NCI-H446 (cell line): ENCODE data around the gene CDRT15L2.
"Not testable (repeated sequence)": the region's sequence is repeated elsewhere in the genome, so short reads cannot be mapped to it uniquely, and the experiment has no call there.

ENCODE experiments used
- DNase-seq, 2 experiments: peaks; one replicate each; lab custom pipeline; 2025; lab: John Stamatoyannopoulos, UW

The CDRT15L2 gene

DNA sequence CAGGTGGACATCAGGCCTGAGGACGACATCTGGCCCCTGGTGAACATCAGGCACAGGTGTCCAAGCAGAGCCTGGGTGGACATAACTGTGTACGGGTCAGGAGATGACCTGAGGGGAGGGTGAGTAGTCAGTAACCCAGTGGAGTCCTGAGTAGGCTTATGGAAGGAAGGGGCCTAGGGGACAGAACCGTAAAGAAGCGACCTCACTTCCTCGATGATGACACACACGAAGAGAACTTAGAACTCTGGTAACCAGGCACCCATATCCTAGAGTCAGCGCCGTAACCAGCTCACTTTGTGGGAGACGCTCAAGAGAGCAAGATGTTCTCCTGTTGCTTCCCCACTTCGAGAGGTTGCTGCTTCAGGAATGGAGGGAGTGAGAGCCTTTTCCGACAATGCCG is at the start of gene CDRT15L2:
CDRT15L2 (plus strand) TSS at position 301 of the 400 bp plus-strand sequence; CDS start at position 321, 20 bp downstream.
- not testable (repeated sequence) for DNase-seq

DNA sequence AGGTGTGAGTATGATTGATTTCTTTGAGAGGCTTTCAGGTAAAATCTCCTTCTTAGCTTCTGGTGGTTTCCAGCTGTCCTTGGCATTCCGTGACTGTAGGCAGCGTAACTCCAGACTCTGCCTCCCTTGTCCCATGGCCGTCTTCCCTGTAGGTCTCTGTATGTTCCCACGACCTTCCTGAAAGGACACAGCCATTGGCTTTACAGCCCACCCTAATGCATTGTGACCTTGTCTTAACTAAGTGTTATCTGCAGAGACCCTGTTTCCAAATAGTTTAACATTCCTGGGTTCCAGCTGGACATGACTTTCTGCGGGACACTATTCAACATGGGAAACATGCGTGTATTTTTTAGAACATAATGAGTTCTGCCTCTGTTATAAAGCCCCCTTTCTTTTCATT is 49.4 kb upstream of the CDRT15L2 start:
- DNase-seq = not testable (repeated sequence)

DNA sequence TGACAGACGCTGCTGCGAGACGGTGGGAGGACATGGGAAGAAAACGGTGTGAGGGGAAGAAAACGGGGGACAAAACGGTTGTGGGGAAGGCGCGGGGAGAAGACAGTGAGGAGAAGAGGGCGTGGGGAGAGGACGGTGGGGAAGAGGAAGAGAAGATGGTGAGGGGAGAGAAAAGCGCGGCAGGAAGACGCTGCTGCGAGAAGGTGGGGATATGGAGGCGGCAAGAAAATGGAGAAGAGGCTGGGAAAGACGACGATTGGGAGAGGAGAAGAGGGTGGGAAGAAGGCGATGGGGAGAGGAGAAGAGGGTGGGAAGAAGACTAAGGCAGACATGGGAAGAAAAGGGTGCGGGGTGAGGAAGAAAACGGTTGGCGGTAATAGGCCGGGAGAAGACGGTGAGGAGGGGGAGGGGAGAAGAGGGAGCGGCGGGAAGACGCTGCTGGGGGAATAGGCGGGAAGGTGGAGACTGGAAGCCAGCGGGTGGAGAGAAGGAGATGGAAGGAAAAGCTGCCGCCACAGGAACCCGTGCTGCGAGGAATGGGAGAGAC is 46.9 kb upstream of the CDRT15L2 start:
- not testable (repeated sequence) for DNase-seq

DNA sequence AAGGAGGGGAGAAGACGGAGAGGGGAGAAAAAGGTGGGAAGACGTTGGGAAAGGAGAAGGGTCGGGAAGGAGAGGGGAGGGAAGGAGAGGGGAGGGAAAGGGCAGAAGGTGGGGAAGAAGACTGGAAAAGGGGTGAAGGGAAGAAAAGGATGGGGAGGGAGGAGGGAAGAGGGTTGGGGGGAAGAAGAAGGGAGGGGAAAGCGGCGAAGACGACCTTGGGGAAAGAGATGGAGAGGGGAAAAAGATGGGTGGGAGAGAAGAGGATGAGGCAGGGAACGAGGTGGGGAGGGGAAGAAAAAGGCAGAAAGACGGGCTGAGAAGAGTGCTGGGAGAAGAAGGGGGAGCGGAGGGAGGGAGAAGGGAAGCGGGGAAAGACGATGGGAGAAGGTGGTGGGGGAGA is 46.3 kb upstream of the CDRT15L2 start:
- DNase-seq = not testable (repeated sequence)

DNA sequence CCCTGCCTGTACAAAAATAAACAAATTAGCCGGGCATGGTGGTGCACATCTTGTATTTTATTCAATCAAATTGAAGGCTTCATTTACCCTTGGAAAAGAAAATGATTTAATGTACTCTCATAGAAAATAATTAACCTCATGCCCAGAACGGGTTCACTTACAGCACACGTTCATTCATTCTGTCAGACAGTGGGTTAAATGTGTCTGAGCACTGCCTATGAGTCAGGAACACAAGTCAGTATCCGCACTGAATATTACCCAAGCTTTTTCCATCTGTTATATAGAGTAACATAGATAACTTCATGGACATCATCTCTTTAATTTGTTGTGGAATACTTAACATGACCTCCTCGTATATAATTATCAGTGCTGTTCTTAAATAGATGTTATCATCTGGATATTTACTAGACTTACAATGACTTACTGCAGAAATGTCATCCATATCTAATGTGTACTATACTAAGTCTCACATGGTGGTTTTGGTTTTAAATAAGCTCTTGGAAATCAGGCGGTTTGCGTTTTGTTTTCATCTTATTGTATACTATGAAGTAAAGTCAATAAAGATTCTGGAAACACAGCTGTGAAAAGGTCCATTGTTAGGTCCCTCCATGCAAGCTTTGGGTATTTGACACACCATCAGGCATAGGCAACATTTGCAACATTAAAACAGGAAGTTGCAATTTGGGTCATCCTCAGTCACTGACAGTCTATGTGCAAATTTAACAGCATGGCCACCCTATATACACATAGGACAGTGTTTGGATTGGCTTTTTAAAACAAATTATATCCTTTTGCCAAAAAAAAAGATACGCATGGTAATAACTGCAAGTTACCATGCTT is 44.6 kb upstream of the CDRT15L2 start:
- not testable (repeated sequence) for DNase-seq

DNA sequence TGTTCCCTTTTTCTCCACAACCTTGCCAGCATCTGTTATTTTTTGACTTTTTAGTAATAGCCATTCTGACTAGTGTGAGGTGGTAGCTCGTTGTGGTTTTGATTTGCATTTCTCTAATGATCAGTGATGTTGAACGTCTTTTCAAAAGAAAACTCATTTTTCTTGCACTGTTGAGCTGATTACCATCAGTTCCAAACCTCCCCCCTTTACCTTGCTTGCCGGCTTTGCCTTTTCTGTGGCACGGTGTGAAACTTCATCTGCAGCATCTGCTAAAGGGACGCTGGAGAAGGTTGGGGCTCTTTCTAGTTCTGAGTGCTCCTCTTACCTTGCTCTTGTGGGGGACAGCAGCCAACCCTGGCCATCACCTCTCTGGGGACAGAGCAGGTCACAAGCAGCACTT is 39.1 kb upstream of the CDRT15L2 start:
- DNase-seq = not testable (repeated sequence)

DNA sequence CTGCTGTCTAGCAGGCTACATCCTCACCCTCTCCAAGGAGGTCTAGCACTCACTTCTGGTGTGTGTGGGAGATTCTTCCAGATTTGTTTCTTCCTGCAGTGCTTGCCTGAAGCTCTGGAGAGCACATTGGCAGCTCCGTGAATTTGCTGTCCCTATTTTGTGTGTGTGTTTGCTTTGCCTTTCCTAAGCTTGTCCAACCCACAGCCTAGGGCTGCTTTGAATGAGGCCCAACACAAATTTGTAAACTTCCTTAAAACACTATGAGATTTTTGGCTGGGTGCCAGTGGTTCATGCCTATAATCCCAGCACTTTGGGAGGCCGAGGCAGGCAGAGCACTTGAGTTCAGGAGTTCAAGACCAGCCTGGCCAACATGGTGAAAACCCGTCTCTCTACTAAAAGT is 38.7 kb upstream of the CDRT15L2 start:
- DNase-seq = not testable (repeated sequence)

DNA sequence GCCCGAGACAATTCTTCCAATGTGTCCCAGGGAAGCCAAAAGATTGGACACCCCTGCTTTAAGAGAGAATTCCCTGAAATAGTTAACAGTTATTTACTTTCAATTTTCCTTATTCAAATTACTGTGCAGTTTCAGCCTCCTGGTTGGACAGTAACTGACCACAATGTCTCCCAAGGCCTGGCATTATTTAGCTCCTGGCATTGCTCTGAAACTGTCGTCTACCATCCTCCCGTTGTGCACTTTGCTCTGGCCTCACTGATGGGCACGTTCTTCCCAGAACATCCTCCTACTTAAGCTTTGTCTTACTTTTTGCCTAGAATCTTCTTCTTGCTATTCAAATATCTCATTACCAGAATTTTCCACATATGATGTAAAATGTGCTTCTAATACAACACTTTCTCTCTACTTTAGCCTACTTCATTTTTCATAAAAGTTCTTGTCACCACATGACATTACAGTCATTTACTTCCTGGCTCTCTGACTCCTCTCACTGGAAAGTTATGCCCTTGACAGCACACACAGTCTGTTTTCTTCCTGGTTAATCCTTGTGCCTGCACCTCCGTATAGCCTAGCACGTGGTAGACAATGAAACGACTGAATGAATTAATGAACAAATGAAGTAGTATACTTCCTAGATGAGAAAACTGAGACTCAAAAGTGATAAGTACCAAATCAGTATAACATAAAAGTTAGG is 37.5 kb upstream of the CDRT15L2 start:
- DNase-seq = not testable (repeated sequence)

DNA sequence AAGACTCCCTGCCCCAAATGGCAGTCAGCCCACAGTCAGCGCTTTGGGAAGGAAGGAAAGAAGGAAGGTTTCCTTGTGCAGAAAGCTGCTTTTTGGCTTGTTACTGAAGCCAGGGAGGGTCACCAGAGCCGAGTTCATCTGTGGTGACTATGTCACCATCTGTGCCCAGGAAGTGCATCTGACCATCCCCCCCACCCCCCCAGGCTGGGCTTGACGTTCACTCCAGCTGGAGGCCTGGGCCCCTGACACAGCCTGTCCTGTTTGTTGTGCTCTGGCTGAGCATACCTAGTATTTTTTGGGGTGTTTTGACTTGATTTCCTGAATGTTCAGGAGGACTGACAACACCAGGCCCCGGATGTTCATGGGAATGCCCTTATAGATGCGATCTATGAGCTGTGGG is 31.6 kb upstream of the CDRT15L2 start:
- peak in 1 of 2 experiments; percentile 55 for DNase-seq

DNA sequence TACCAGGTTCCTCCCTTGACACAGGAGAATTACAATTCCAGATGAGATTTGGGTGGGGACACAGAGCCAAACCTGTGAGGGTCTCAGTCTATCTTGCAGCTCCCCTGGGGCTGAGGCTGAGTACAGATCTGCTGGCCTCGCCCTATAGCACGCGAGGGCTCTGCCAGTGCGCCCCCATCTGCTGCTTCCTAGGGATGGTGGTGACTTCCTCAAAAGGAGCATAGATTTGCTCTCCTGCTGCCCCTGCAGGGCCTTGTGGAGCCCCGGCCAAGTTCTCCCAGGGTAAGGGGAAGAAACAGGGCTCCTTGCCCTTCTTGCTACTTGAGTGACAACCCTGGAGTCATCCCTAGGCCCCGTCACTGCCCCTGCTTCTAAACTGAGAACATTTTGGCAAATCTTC is 26.6 kb upstream of the CDRT15L2 start:
- DNase-seq = not testable (repeated sequence)

DNA sequence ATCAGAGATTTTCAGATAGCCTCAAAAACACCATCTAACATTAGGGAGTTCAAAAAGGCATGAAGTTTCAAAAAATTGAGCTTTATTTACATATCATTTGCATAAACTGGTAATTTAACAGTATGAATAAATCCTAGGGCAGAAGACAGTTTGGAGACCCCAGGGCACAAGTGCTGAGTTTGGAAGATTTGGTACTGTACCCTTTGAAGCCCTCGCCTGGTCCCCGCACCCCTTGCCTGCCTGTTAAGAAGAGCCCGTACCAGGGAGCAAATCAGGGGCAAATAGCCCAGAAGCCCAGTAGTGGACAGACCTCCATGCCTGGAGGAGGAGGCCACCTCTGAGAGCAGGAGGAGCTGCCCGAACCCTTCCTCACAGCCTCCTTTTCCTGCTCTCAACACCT is 24.8 kb upstream of the CDRT15L2 start:
- not testable (repeated sequence) for DNase-seq

DNA sequence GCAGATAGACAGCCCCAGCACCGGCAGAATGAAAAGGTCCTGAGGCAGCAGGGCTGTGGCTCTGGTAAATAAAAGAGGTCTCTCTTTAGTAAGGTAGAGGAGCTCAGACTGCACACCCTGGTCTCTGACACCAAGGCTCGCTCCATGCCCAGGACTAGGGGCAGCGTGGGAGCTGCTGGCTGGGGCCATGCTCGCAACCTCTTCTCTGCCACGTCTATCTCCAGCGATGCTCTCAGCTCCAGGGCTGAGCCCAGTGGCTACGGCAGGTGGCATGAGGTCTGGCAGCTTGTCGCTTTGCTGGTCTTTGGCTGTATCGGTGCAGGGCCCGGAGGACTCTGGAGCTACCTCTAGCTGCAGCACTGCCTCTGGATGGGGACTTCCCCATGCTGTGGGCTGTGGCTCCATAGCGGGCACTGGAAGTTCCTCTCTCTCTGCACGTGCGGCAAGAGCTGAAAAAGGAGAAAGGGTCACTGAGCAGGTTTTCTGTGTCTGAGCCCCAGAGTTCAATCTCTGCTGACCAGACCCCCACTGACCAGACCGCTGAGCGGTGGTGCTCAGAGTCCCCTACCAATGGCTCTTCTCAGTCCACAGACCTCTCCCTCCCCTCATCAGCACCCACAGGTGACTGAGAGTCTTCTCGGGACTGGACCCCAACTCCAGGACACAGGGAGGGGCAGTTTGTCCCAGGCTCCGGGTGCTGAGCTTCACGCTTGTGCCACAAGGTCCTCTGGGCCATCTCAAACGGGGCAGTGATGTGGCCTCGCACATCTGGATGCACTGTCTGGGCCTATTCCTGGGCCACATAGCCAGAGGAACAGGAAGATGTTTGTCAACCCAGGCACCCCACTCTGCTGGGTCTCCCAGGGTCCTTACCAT is 24.2 kb upstream of the CDRT15L2 start:
- DNase-seq = not testable (repeated sequence)

DNA sequence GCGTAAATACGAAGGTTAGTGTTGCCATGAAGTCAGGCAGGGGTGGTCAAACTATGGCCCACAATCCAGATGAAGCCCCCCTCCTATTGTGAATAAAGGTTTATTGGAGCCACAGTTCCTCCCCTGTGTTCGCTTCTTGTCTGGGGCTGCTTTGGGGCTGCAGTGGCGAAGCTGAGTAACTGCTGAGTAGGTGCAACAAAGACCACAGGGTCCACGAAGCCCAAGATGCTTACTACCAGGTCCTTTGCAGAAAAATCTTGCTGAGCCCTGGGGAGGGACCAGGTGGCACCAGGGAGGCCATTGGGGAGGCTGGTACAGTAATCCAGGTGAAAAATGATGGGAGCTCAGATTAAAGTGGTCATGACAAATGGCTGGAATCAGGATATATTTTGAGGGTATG is 21.4 kb upstream of the CDRT15L2 start:
- not testable (repeated sequence) for DNase-seq

DNA sequence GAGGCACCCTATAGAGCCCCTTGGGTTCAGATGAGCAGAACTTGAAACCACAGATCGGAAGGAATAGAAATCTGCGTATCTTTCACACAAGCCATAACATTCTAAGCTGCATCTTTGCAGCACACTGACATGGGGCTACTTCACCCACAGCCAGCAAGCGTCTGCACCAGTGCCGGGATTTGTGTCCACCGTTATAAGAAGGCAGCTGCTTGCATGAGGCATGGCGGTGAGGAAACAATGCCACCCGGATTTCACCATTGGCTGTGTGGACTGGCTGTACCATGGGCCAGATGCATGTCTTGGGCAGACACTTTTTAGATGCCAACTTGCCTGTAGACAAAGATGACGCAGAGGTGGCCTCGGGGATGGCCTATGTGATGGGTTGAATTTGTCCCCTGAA is 20.5 kb upstream of the CDRT15L2 start:
- DNase-seq = not testable (repeated sequence)

DNA sequence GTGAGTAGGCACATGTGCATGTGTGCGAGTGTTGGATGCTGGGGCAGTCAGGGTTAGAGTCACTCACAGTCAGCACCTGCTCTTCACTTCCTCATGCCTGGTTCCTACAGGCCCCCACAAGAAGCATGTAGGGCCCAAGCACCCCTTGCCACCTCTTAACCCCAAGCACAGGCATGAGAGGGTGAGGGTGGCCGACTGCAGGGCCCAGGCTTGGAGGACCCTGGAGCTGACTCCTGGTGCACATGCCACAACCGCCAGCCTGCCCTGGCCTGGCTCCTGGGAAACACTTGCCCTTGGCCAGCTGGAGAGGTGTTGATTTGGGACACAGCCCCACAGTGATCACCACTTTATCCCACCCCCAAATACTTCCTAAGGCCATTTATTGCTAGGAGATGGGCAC is 16.9 kb upstream of the CDRT15L2 start:
- no peak for DNase-seq

DNA sequence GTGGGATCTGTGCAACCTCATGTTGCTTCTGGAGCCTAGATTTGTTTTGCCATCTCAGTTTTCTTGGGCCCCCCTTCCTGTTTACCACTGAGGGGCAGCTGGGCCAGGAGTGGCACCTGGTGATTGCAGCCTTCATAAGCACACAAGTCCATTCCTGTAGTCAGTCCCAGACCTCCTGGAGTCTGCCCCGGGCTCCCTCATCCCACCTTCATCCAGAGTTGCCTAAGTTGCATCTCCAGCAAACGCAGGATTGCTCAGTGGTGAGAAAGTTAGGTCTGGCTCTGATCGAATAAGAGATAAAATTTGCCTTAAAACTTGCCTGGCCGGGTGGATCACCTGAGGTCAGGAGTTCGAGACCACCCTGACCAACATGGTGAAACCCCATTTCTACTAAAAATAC is 14.3 kb upstream of the CDRT15L2 start:
- DNase-seq = not testable (repeated sequence)

DNA sequence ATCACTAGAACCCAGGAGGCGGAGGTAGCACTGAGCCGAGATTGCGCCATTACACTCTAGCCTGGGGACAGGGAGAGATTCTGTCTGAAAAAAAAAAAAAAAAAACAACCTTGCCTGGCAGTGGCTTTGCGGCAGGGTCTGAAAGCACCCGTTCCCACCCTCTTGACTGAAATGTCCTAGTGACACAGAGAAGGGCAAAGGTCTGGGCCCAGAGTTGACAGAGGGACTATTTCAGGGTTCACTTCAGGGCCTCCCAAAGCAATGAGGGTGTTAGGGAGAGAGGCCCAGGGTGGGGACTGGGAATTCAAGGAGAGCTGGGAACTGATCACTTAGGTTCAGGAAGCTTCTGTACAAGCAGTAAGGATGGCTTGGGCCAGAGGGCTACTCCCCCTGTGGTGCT is 13.8 kb upstream of the CDRT15L2 start:
- DNase-seq = no peak

DNA sequence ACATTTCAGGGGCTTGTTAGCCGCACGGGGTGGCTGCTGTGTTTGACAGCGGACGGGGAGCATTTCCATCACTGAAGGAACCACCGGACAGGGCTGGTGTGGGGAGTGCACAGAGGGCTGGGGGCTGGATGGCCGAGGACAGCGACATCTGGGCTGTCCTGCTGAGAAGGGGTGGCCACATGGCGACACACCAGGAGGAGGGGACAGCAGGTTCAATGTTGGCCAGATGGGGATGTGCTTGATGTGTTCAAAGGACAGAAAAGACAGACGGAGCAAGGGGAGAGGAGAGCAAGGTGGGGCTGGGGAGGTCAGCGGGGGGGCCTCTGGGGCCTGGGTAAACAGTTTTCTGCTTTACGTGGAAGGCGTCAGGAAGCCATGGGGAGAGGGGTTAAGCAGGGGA is 12.8 kb upstream of the CDRT15L2 start:
- DNase-seq = not testable (repeated sequence)

DNA sequence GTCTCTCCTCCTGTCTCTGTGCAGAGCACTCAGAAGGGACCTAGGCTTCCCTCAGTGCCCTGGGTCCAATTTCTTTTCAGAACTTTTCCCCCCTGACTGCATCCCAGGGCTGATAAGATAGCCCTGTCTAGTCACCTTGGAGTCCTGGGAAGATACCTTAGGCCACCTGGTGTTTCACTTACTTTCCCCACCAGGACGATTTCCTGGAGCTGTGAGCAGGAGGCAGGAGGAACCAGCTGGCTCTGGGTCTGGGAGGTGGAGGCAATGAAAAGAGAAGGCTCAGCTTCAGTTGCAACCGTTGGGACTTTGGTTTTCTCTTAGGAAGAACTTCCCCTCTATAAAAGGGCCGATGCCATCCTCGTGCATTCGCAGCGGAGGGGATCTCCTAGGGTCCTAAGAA is 12.1 kb upstream of the CDRT15L2 start:
- DNase-seq = not testable (repeated sequence)

DNA sequence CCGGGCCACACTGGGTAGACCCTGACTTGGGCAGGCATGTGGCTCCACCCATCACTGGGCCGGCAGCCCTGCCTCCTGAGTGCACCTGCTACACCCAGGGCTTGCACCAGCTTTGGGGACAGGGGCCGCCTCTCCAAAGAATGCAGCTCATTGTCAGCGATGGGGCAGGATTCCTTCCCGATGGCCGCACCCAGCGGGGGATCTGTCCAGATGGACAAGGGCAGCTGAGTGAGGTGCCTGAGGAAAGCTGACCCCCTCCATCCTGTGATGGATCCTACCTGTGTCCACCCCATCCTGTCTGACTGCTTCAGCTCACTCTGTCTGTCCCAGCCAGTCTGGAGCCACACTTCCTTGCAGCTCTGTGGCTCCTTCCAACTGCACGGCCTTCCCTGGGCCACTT is 10.9 kb upstream of the CDRT15L2 start:
- DNase-seq = not testable (repeated sequence)

DNA sequence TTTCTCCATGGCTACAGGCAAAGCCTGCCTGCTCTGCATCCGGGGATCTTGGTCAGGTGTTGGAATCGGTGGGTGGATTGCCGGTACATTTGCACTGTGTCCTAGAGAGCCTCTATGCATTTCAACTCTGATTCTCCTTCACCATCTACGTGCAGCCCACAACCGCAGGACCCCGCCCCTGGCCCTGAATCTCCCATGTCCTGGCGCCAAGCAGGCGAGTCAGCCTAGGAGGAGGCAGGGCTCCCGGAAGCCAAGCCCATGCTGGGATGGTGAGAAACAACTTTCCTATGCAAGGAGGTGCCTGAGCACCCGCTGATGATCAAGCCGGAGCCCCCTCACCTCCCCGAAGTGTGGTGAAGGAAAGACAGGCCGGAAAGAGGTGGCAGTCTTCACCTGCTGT is 7.9 kb upstream of the CDRT15L2 start:
- not testable (repeated sequence) for DNase-seq

DNA sequence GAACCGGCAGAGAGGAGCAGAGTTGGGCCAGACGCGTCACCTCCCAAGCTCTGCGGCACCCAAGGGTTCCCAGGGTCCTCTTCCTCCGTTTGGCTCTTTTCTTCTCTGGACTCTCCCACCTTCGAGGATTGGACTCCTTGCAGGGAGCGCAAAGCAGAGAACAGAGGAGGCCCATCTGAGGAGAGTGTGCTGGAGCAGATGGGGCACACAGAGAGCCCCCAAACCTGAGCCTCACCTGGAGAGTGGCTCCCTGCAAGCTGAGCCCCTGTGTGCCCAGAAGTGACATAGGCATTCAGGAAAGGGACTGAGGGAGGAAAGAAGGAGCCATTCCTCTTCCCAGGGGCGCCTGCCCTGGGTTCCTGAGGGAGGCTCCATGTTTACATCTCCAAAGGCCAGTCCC is 6.3 kb upstream of the CDRT15L2 start:
- DNase-seq = not testable (repeated sequence)
